GM23248 (cell line): ENCODE measurements around the gene KCP.

Source experiments
- EZH2 ChIP-seq: fragments of 200-600 bp; sonication (generic); IDR thresholded peaks from 2 replicates; pipeline ENCODE4 v1.6.1; 2018; ENCODE audit warnings: antibody characterized with exemption, mild to moderate bottlenecking; ENCODE audit not compliant: insufficient read depth, poor library complexity, severe bottlenecking
- EZH2phosphoT487 ChIP-seq: fragments of 200-600 bp; sonication (generic); IDR thresholded peaks from 2 replicates; pipeline ENCODE4 v1.6.1; 2018; ENCODE audit warnings: antibody characterized with exemption, moderate library complexity, mild to moderate bottlenecking, low read depth; ENCODE audit not compliant: insufficient read depth

DNA sequence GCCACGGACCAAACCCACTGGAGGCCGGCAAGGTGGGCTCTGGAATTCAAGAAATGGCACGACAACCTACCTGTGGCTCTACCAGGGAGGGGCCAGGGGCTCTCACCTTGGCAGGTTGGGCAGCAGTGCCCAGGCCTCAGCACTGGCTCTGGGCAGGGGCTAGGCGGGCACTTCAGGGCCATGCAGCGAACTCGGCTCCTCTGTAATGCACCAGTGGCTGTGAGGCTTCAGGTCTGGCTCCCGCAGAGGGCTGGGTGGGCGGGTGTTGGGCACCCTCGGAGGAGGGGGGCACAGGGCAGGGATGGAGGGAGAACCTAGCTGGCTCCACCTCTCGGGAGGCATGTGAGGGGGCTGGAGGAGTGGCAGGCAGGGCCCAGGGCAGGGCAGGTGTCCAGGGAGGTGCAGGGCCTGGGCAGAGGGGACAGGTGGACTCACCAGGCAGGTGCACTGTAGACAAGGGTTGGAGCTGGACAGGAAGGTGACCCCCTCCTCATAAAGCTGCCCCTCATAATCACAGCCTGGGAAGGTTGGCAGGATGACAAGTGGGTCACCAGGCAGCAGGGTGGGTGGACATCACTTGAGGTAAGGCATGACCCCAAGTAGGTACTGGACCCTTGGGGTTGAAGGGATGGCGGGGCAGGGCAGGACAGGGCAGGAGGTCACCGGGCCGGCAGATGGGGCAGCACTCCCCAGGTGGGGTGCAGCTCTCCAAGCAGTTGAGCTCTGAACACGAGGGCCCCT, 6.7 kb downstream of the KCP start:
- no peak for TF ChIP-seq EZH2phosphoT487
- no peak for TF ChIP-seq EZH2
